Thymus (tissue), 11 donors: Measurements from ENCODE around the gene NOS1AP. TPM values are rescaled to one million over a fixed set of nuclear protein-coding genes. Genes with fewer than 3 reads are reported as not detected.

ENCODE experiments used
- DNase-seq, 9 donors: peaks; one replicate each; pipeline ENCODE4 v3.0.0-alpha.2; 2013; ENCODE audit warnings: low spot score in 9 of 9, low read depth in 6 of 9, missing footprints in 1 of 9
- H3K27ac ChIP-seq, 2 donors: one replicate each; pipeline ENCODE4 v1.5.1; 2013; ENCODE audit warnings: control low read depth in 1 of 2, low read depth in 1 of 2, low read length in 1 of 2, mild to moderate bottlenecking in 1 of 2, moderate library complexity in 1 of 2
- H3K27me3 ChIP-seq, 2 donors: one replicate each; pipeline ENCODE4 v1.5.1; 2013; ENCODE audit warnings: low read length in 1 of 2; ENCODE audit not compliant: control insufficient read depth in 2 of 2, insufficient read depth in 1 of 2
- H3K36me3 ChIP-seq, 2 donors: one replicate each; pipeline ENCODE4 v1.5.1; 2013; ENCODE audit warnings: low read length in 1 of 2, mild to moderate bottlenecking in 1 of 2, moderate library complexity in 1 of 2; ENCODE audit not compliant: control insufficient read depth in 2 of 2, insufficient read depth in 2 of 2
- H3K4me1 ChIP-seq, 2 donors: one replicate each; pipeline ENCODE4 v1.5.1; 2013; ENCODE audit warnings: low read length in 2 of 2; ENCODE audit not compliant: control insufficient read depth in 2 of 2, insufficient read depth in 2 of 2
- H3K4me3 ChIP-seq, 2 donors: one replicate each; pipeline ENCODE4 v1.5.1; 2013; ENCODE audit warnings: low read length in 2 of 2, control low read depth in 1 of 2, mild to moderate bottlenecking in 1 of 2
- H3K9me3 ChIP-seq, 2 donors: one replicate each; pipeline ENCODE4 v1.5.1; 2013; ENCODE audit warnings: low read length in 1 of 2, mild to moderate bottlenecking in 1 of 2; ENCODE audit not compliant: control insufficient read depth in 2 of 2, insufficient read depth in 1 of 2
- WGBS: extraction: QIAGEN DNeasy Blood & Tissue Kit; methylation state at CpG from one replicate; pipeline ENCODE4 v1.1.7; 2013; 5-methylcytosine and 5-hydroxymethylcytosine counted together
- polyA plus RNA-seq: library from polyadenylated mRNA; stranded (reverse); fragments of 200-250 nt; gene quantifications from one replicate; pipeline ENCODE4 v1.2.3, GENCODE V29; 2013
- total RNA-seq: library from RNA; stranded (reverse); fragments of 120-200 nt; gene quantifications from one replicate; pipeline ENCODE4 v1.2.4, GENCODE V29; 2013
- donor health status: healthy.

The NOS1AP gene
- total and polyA plus RNA-seq, 2 donors: 0.05 to 0.30 TPM

DNA sequence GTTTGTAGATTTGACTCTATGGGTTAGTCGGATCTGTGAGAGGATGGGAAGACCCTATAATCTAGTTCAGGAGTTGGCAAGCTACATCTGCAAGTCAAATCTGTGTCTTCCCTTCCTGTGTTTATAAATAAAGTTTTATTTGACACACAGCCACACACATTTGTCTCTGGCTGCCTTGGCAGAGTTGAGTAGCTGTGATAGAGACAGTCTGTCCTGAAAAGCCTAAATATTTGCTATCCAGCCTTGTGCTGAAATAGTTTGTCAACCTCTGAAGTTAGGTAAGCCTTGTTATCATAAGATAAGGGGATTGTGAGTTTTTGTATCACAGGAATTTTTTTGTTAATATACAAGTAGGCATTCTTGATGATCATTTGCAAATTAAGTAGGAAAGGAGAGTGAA, 136.8 kb downstream of the NOS1AP start:
- DNase-seq: no peak
- Histone ChIP-seq H3K4me1 (no peaks in the 10 kb centered on the region), H3K9me3 (no peaks in the 10 kb centered on the region), H3K4me3 (no peak overlapping the region), H3K27me3 (no peaks in the 10 kb centered on the region), H3K36me3 (no peaks in the 10 kb centered on the region), H3K27ac (no peak overlapping the region)
- WGBS: 90% methylated on average over 1 of the region's 1 CpG

DNA sequence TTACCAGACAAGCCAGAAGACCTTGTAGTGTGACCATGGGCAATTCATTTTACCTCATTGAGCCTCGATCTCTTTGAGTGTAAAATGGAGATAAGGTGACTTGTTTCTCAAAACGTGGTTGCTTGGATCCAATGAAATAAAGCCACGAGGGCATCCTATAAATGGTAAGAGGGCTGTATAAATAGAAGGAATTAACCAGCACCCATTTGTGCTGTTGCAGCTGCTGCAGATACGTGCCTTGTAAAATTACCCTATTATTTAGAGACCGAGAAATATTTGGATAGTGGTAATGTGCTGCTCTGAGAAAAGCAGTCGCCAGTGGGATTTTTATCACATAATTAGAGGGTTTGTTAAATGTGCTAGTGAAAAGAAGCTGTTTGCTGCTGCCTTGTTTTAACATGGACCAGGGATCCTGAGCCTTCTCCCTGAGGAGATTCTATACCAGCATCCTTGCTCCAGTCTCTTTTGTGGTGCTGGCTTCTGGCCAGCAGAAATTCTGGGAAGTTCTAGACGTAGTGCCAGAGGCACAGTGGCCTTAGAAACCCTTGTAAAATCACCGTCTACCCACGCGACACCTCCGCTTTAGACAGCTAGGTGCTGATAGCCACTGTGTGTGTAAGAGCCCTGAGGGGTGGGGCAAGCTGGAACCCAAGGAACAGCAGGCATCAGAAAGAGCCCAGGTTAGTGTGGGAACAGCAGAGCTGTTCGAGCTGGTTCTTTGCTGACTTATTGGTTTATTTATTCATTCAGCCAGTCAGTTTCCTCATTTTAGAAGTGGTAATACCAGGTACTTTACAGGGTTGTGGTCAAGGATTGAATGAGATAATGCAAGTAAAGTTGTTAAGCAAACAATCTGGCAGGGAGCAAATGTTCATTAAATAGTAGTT, 137.5 kb downstream of the NOS1AP start:
- H3K4me1 ChIP-seq: no peaks in the 10 kb centered on the region
- H3K4me3 ChIP-seq: no peak overlapping the region
- DNase-seq: no peak
- no peak overlapping the region for H3K27ac ChIP-seq
- no peaks in the 10 kb centered on the region for H3K9me3 ChIP-seq
- H3K36me3 ChIP-seq: no peaks in the 10 kb centered on the region
- H3K27me3 ChIP-seq: no peaks in the 10 kb centered on the region
- 88% methylated on average over 12 of the region's 12 CpGs for WGBS

DNA sequence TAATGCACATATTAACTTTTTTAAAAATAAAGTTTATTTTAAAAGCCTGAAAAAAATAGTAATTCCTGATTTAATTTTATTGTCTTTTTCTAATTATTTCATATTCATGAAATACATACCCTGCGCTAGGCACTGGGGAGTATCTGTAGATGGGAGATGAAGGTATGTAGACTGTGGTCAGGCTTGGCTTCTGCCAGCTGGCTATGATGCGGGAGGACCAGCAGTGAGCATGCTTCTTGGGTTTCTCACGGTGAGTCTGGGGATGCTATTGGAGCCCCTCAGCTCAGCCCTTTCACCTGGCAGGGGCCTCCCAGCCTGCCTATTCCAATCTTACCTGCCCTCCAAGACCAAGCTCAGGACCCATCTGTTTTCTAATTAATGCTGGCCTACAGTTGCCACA, 138.4 kb downstream of the NOS1AP start:
- Histone ChIP-seq H3K27ac (no peak overlapping the region), H3K4me3 (no peak overlapping the region), H3K4me1 (no peaks in the 10 kb centered on the region), H3K9me3 (no peaks in the 10 kb centered on the region), H3K36me3 (no peaks in the 10 kb centered on the region), H3K27me3 (no peaks in the 10 kb centered on the region)
- no peak for DNase-seq
- 94% methylated on average over 3 of the region's 3 CpGs for WGBS

DNA sequence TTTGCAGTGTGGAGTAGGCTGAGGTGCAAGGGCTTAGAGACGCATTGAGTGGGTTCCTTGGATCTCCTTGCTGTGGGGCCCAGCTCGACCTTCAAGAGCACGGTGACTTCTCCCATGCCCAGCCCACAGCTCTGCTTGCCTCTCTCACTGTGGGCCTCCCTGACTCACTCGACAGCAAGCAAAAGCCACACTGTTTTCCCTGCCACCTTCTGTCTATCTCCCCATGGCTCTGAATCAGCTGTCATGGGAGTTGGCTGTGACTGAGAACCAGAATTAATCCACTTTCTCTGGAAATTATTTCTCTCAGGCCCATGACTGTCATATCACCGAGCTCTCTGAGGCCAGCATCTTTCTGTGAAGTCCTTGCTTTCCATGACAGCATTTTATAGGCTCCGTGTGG, 140.7 kb downstream of the NOS1AP start:
- no peaks in the 10 kb centered on the region for H3K4me1 ChIP-seq
- H3K36me3 ChIP-seq: no peaks in the 10 kb centered on the region
- 79% methylated on average over 6 of the region's 6 CpGs for WGBS
- no peak for DNase-seq
- no peaks in the 10 kb centered on the region for H3K9me3 ChIP-seq
- no peak overlapping the region for H3K4me3 ChIP-seq
- no peaks in the 10 kb centered on the region for H3K27me3 ChIP-seq
- no peak overlapping the region for H3K27ac ChIP-seq

DNA sequence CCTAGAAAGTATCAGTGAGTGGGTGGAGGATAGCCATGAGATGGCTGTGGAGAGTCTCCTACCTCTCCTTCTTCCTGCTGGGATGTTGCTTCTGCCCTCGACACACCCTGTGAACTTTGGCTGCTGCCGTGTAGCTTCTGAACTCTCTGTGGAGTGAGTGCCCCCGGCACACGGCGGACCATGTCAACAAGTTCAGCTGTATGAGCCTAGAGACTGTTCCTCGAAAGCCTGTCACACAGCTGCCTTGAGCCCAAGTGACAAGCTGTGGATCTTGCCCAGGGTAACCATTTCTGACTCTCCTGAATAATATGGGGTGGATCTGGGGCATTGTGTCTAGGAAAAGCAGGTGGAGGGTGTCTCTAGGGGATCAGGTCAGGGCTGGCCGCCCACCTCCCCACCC, 143.2 kb downstream of the NOS1AP start:
- DNase-seq: no peak
- Histone ChIP-seq H3K4me3 (no peak overlapping the region), H3K4me1 (no peaks in the 10 kb centered on the region), H3K36me3 (no peaks in the 10 kb centered on the region), H3K9me3 (no peaks in the 10 kb centered on the region), H3K27ac (no peak overlapping the region), H3K27me3 (no peaks in the 10 kb centered on the region)
- 96% methylated on average over 7 of the region's 7 CpGs for WGBS

DNA sequence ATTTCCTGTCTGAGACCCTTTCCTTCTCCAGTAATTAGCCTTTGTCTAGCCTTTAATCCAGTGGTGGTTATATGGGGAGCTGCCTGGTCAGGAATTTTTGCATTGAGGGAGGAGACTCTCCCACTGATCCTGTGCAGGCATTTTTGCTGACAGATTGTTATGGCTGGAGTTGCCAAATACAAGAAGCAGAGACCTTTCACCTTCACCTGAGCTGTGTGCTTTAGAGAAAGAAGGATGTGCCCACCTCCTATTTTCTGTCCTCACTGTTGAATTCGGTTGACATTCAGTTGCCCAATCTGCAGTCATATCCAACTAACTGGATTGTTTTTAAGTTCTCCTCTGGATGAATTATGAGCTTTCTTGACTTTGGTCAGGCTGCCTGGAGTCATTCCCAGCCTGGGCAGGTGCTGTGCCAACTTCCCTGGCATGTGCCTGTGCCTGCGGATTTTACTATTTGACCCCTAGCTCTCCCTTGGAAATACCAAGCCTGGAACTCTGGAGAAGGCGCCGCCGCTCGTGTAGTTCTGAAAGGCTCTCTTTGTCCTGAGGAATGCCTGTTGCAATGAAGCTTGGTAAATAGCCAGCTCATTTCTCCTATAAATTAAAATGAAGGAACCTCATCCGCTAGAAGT, 143.9 kb downstream of the NOS1AP start:
- H3K4me1 ChIP-seq: no peaks in the 10 kb centered on the region
- WGBS: 94% methylated on average over 7 of the region's 7 CpGs
- no peaks in the 10 kb centered on the region for H3K9me3 ChIP-seq
- H3K27me3 ChIP-seq: no peaks in the 10 kb centered on the region
- no peaks in the 10 kb centered on the region for H3K36me3 ChIP-seq
- H3K27ac ChIP-seq: no peak overlapping the region
- H3K4me3 ChIP-seq: no peak overlapping the region
- DNase-seq: no peak

DNA sequence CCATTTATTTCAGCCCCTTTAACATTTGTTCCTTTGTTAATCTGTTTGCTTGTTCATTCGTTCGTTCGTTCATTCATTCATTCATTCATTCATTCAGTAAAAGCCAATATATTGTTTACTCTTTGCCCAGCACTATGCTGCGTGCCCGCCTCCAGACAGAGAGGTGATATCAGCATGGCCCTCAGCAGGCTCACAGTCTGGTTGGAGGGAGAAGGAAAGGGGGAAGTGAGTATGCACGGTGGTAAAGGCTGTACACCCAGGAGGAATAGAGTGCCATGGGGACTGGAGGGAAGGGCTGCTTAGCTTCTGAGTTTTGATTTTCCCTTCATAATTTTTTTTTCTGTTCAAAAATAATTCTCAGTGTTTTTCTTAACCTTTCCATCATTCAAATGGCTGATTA, 144.7 kb downstream of the NOS1AP start:
- Histone ChIP-seq H3K4me1 (no peaks in the 10 kb centered on the region), H3K27ac (no peak overlapping the region), H3K27me3 (no peaks in the 10 kb centered on the region), H3K36me3 (no peaks in the 10 kb centered on the region), H3K4me3 (no peak overlapping the region), H3K9me3 (no peaks in the 10 kb centered on the region)
- 83% methylated on average over 6 of the region's 6 CpGs for WGBS
- no peak for DNase-seq

DNA sequence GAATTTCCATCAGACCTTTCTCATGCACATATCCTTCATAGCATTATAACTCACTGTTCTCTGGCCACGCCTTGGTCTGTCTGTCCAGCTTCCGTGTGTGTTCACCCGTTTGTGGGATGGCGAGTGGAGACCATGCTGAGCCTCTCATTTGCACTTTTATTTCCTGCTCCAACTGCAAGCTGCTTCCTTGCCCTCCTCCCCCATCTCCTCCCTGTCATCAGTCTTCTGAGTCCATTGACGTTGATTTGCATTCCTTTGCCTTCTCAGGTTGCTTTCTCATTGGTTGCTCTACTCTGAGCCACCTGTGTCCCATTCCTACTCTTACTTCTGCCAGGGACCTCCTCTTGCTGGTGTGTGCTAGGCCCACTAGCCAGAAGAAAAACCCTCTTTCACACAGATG, 146.4 kb downstream of the NOS1AP start:
- 58% methylated on average over 5 of the region's 5 CpGs for WGBS
- no peak for DNase-seq
- Histone ChIP-seq H3K4me3 (no peak overlapping the region), H3K27ac (no peak overlapping the region), H3K4me1 (no peaks in the 10 kb centered on the region), H3K36me3 (no peaks in the 10 kb centered on the region), H3K9me3 (no peaks in the 10 kb centered on the region), H3K27me3 (no peaks in the 10 kb centered on the region)

DNA sequence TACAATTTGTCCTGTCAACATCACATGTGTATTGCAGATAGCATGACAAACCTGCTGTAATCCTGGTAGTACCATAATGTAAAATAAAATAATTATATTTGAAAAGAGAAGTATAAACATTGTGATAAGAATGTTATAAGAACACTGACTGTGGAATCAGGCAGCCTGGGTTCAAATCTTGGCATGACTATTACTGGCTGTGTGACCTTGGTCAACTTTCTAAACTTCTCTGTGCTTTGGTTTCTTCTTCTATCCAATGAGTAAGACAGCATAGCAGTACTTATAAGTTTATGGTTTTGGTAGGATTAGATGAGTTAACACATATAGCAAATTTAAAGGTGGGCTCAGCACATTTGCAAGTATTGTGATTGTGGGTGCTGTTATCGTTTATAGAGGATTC, 147.1 kb downstream of the NOS1AP start:
- 95% methylated on average over 1 of the region's 1 CpG for WGBS
- H3K27me3 ChIP-seq: no peaks in the 10 kb centered on the region
- H3K4me1 ChIP-seq: no peaks in the 10 kb centered on the region
- no peak overlapping the region for H3K27ac ChIP-seq
- no peaks in the 10 kb centered on the region for H3K9me3 ChIP-seq
- no peak overlapping the region for H3K4me3 ChIP-seq
- DNase-seq: no peak
- H3K36me3 ChIP-seq: no peaks in the 10 kb centered on the region
